HEK293 (cell line): ENCODE measurements around the gene EPN2.

Experiments
- CTCF ChIA-PET: fragments of 350-600 bp; formaldehyde crosslinking; extraction: SDS; loops from one replicate; lab custom pipeline; 2021; ENCODE audit warnings: antibody characterized with exemption; lab: Yijun Ruan, JAX
- POLR2A ChIA-PET: fragments of 300-600 bp; formaldehyde crosslinking; extraction: SDS; loops from one replicate; lab custom pipeline; 2020; ENCODE audit warnings: antibody characterized with exemption, inconsistent platforms; lab: Yijun Ruan, JAX
- H3K27ac ChIP-seq: fragments of 200-500 bp; sonication (Bioruptor generic); 2 replicates; pipeline ENCODE4 v1.5.1; 2014; ENCODE audit warnings: low read depth, low read length, control low read depth, inconsistent platforms; ENCODE audit errors: extremely low read depth
- H3K36me3 ChIP-seq, 2 experiments: fragments of 200-500 bp in 1 of 2; sonication (Bioruptor generic) in 1 of 2; 1 replicate in 1 of 2; 2 replicates in 1 of 2; pipeline ENCODE4 v1.5.1; 2014 to 2017; ENCODE audit warnings: inconsistent platforms in 2 of 2, low read length in 2 of 2; ENCODE audit not compliant: control insufficient read depth in 2 of 2, insufficient read depth in 1 of 2
- H3K4me1 ChIP-seq: fragments of 200-500 bp; sonication (Bioruptor generic); 2 replicates; pipeline ENCODE4 v1.5.1; 2014; ENCODE audit warnings: mild to moderate bottlenecking, low read length, inconsistent platforms; ENCODE audit not compliant: control insufficient read depth, insufficient read depth
- H3K4me3 ChIP-seq: 2 replicates; pipeline ENCODE4 v1.5.1; 2011; ENCODE audit warnings: low read depth, mild to moderate bottlenecking, control low read depth, low read length, moderate library complexity
- H3K9me3 ChIP-seq: fragments of 200-500 bp; sonication (Bioruptor generic); 2 replicates; pipeline ENCODE4 v1.5.1; 2014; ENCODE audit warnings: low read depth, low read length, inconsistent platforms; ENCODE audit not compliant: control insufficient read depth, insufficient read depth
- BCL11B ChIP-seq: fragments of 450-650 bp; formaldehyde crosslinking; IDR thresholded peaks from 2 replicates; pipeline ENCODE4 v1.5.1; 2016; ENCODE audit warnings: low read depth, missing biosample characterization, missing genetic modification characterization
- EGR2 ChIP-seq: fragments of 450-650 bp; formaldehyde crosslinking; IDR thresholded peaks from 2 replicates; pipeline ENCODE4 v1.5.1; 2016; ENCODE audit warnings: low read depth, missing biosample characterization, missing genetic modification characterization
- KLF1 ChIP-seq: fragments of 450-650 bp; formaldehyde crosslinking; IDR thresholded peaks from 2 replicates; pipeline ENCODE4 v1.5.1; 2016; ENCODE audit warnings: missing biosample characterization, missing genetic modification characterization
- KLF9 ChIP-seq: fragments of 450-650 bp; formaldehyde crosslinking; IDR thresholded peaks from 2 replicates; pipeline ENCODE4 v1.5.1; 2016; ENCODE audit warnings: missing biosample characterization, missing genetic modification characterization, low read depth
- SCRT2 ChIP-seq: fragments of 450-650 bp; formaldehyde crosslinking; IDR thresholded peaks from 2 replicates; pipeline ENCODE4 v1.5.1; 2016; ENCODE audit warnings: missing biosample characterization, missing genetic modification characterization
- TCF7L2 ChIP-seq: IDR thresholded peaks from 2 replicates; pipeline ENCODE4 v1.6.1; 2011; ENCODE audit warnings: low read depth, mild to moderate bottlenecking, inconsistent platforms, low read length, moderate library complexity, borderline replicate concordance
- TSHZ1 ChIP-seq: fragments of 450-650 bp; formaldehyde crosslinking; IDR thresholded peaks from 2 replicates; pipeline ENCODE4 v1.5.1; 2016; ENCODE audit warnings: missing biosample characterization, missing genetic modification characterization, borderline replicate concordance
- ZBTB17 ChIP-seq: fragments of 450-650 bp; formaldehyde crosslinking; IDR thresholded peaks from 2 replicates; pipeline ENCODE4 v1.5.1; 2016; ENCODE audit warnings: missing biosample characterization, missing genetic modification characterization
- ZBTB49 ChIP-seq: fragments of 450-650 bp; formaldehyde crosslinking; IDR thresholded peaks from 2 replicates; pipeline ENCODE4 v1.5.1; 2016; ENCODE audit warnings: missing biosample characterization, missing genetic modification characterization, low read depth
- ZFHX2 ChIP-seq: fragments of 450-650 bp; formaldehyde crosslinking; conservative IDR thresholded peaks from 2 replicates; pipeline ENCODE4 v1.5.1; 2016; ENCODE audit warnings: missing biosample characterization, missing genetic modification characterization
- ZNF132 ChIP-seq: fragments of 450-650 bp; formaldehyde crosslinking; IDR thresholded peaks from 2 replicates; pipeline ENCODE4 v1.5.1; 2017; ENCODE audit warnings: missing biosample characterization, missing genetic modification characterization, borderline replicate concordance
- ZNF239 ChIP-seq: fragments of 450-650 bp; formaldehyde crosslinking; IDR thresholded peaks from 2 replicates; pipeline ENCODE4 v1.5.1; 2016; ENCODE audit warnings: missing biosample characterization, missing genetic modification characterization
- ZNF24 ChIP-seq: fragments of 450-650 bp; formaldehyde crosslinking; IDR thresholded peaks from 2 replicates; pipeline ENCODE4 v1.5.1; 2016; ENCODE audit warnings: missing biosample characterization, missing genetic modification characterization
- ZNF280D ChIP-seq: fragments of 450-650 bp; formaldehyde crosslinking; IDR thresholded peaks from 2 replicates; pipeline ENCODE4 v1.5.1; 2016; ENCODE audit warnings: missing biosample characterization, missing genetic modification characterization
- ZNF292 ChIP-seq: fragments of 450-650 bp; formaldehyde crosslinking; IDR thresholded peaks from 2 replicates; pipeline ENCODE4 v1.5.1; 2016; ENCODE audit warnings: low read depth, missing biosample characterization, missing genetic modification characterization, borderline replicate concordance
- ZNF513 ChIP-seq: fragments of 450-650 bp; IDR thresholded peaks from 2 replicates; pipeline ENCODE4 v1.5.1; 2018; ENCODE audit warnings: missing biosample characterization, missing genetic modification characterization
- ZNF571 ChIP-seq: fragments of 450-650 bp; formaldehyde crosslinking; IDR thresholded peaks from 2 replicates; pipeline ENCODE4 v1.5.0; 2017; ENCODE audit warnings: missing biosample characterization, missing genetic modification characterization
- ZXDB ChIP-seq: fragments of 450-650 bp; formaldehyde crosslinking; IDR thresholded peaks from 2 replicates; pipeline ENCODE4 v1.5.1; 2016; ENCODE audit warnings: missing biosample characterization, missing genetic modification characterization

Gene EPN2

GRCh38 chr17:19343671-19344151, 106.5 kb downstream of the EPN2 start:
- H3K9me3 ChIP-seq = no peaks in the 10 kb centered on the region
- no peak for TF ChIP-seq ZNF132
- TF ChIP-seq TCF7L2 = no peak
- TF ChIP-seq TSHZ1 (tag by site-specific recombination) = no peak
- no peak for TF ChIP-seq ZNF292 (tag by site-specific recombination)
- no peak for TF ChIP-seq BCL11B
- TF ChIP-seq ZNF239 (tag by site-specific recombination) = no peak
- TF ChIP-seq SCRT2 (tag by site-specific recombination) = no peak
- no peak for TF ChIP-seq ZBTB17 (tag by site-specific recombination)
- no peak for TF ChIP-seq ZBTB49 (tag by site-specific recombination)
- TF ChIP-seq ZNF571 (tag by site-specific recombination) = no peak
- no peak for TF ChIP-seq ZNF24 (tag by site-specific recombination)
- TF ChIP-seq ZNF513 (tag by site-specific recombination) = no peak
- ChIA-PET POLR2A (interaction anchor here (1.0 kb wide), 1 partner anchor 37 kb away, joined by 3 read pairs; no protein-coding TSS in a partner anchor), CTCF (interaction anchor here (0.5 to 0.9 kb wide), 2 partner anchors 20 to 60 kb away, joined by 3 read pairs; no protein-coding TSS in a partner anchor)
- peaks cover 8% of the 10 kb centered on the region for H3K4me1 ChIP-seq
- H3K4me3 ChIP-seq = no peak overlapping the region
- no peak overlapping the region for H3K27ac ChIP-seq
- peaks cover 0 to 5% of the 10 kb centered on the region in 2 experiments; a peak in 1 of 3 replicates for H3K36me3 ChIP-seq

GRCh38 chr17:19344311-19345066, 107.3 kb downstream of the EPN2 start:
- CTCF ChIA-PET = interaction anchor here (0.5 kb wide), 2 partner anchors 61 to 80 kb away, joined by 3 to 5 read pairs; no protein-coding TSS in a partner anchor

More at GRCh38 chr17:19344311-19345066, 107.3 kb downstream of the EPN2 start:
- POLR2A ChIA-PET = no interaction called here
- Histone ChIP-seq H3K36me3 (peaks cover 0 to 5% of the 10 kb centered on the region in 2 experiments; a peak in 1 of 3 replicates), H3K4me1 (peaks cover 8% of the 10 kb centered on the region), H3K27ac (no peak overlapping the region), H3K9me3 (no peaks in the 10 kb centered on the region)
- TF ChIP-seq ZNF280D (no peak), KLF1 (0 out of 2 replicates have a peak, but pooled peaks have one; percentile 12), EGR2 (tag by site-specific recombination) (peak; percentile 28; the same call in 1 of the 2 replicates), KLF9 (no peak), ZXDB (tag by site-specific recombination) (no peak), ZFHX2 (0 out of 2 replicates have a peak, but pooled peaks have one; percentile 20)
- TF ChIP-seq, all 188 proteins: peak for 3
- H3K4me3 ChIP-seq = no peak overlapping the region
